ENCODE results near the gene XYLB. TPM values are rescaled to one million over a fixed set of nuclear protein-coding genes. Genes with fewer than 3 reads are reported as not detected.

Gene XYLB
- total and polyA plus RNA-seq, 4 donors = 0.15 to 6.2 (median 1.6) TPM

GRCh38 chr3:38458796-38459498, 112.4 kb downstream of the XYLB start:
- H3K4me3 ChIP-seq (ENCODE audit: low read length in 2 of 2) = no peak overlapping the region
- ATAC-seq (ENCODE audit: low FRiP score) (peak; percentile 48), DNase-seq (peak; percentile 73 to 81)
- peaks cover 0 to 3% of the 10 kb centered on the region in 2 donors for H3K4me1 ChIP-seq (ENCODE audit: control insufficient read depth in 1 of 2, insufficient read depth in 2 of 2, low read length in 2 of 2)
- intact Hi-C loops (cut with DNase I) = no loop called here
- WGBS, 2 donors = 20 to 23% methylated on average over 12 to 13 of the region's 13 CpGs
- H3K27me3 ChIP-seq (ENCODE audit: control insufficient read depth in 1 of 2, insufficient read depth in 2 of 2, low read length in 1 of 2) = no peaks in the 10 kb centered on the region
- H3K36me3 ChIP-seq (ENCODE audit: control insufficient read depth in 1 of 2, insufficient read depth in 2 of 2, low read length in 1 of 2) = no peaks in the 10 kb centered on the region
- H3K27ac ChIP-seq (ENCODE audit: low read depth in 1 of 2, low read length in 2 of 2) = peak overlapping the region in 1 of 2 donors; percentile 4
- H3K9me3 ChIP-seq (ENCODE audit: control insufficient read depth, low read length) = no peaks in the 10 kb centered on the region

- Histone ChIP-seq H3K27ac (ENCODE audit: low read depth in 1 of 2, low read length in 2 of 2) (peak overlapping the region in 1 of 2 donors; percentile 4), H3K27me3 (ENCODE audit: control insufficient read depth in 1 of 2, insufficient read depth in 2 of 2, low read length in 1 of 2) (no peaks in the 10 kb centered on the region), H3K9me3 (ENCODE audit: control insufficient read depth, low read length) (no peaks in the 10 kb centered on the region), H3K4me3 (ENCODE audit: low read length in 2 of 2) (no peak overlapping the region), H3K4me1 (ENCODE audit: control insufficient read depth in 1 of 2, insufficient read depth in 2 of 2, low read length in 2 of 2) (peaks cover 0 to 3% of the 10 kb centered on the region in 2 donors), H3K36me3 (ENCODE audit: control insufficient read depth in 1 of 2, insufficient read depth in 2 of 2, low read length in 1 of 2) (no peaks in the 10 kb centered on the region)
- DNase-seq (no peak), ATAC-seq (ENCODE audit: low FRiP score) (peak; percentile 16)
- intact Hi-C loops (cut with DNase I) = loop anchor here in 1 of 2 donors (5.0 kb wide), 1 partner anchor 112 kb away; the partner anchor contains the start of gene XYLB
- WGBS, 2 donors = 70 to 79% methylated on average over 10 of the region's 10 CpGs
These were observed 113.0 kb downstream of the XYLB start for GRCh38 chr3:38459499-38460048.

GRCh38 chr3:38460377-38461270, 114.0 kb downstream of the XYLB start:
- Histone ChIP-seq H3K27ac (ENCODE audit: low read depth in 1 of 2, low read length in 2 of 2) (peak overlapping the region in 1 of 2 donors; percentile 25), H3K27me3 (ENCODE audit: control insufficient read depth in 1 of 2, insufficient read depth in 2 of 2, low read length in 1 of 2) (no peaks in the 10 kb centered on the region), H3K9me3 (ENCODE audit: control insufficient read depth, low read length) (no peaks in the 10 kb centered on the region), H3K36me3 (ENCODE audit: control insufficient read depth in 1 of 2, insufficient read depth in 2 of 2, low read length in 1 of 2) (no peaks in the 10 kb centered on the region), H3K4me1 (ENCODE audit: control insufficient read depth in 1 of 2, insufficient read depth in 2 of 2, low read length in 2 of 2) (peaks cover 0 to 3% of the 10 kb centered on the region in 2 donors), H3K4me3 (ENCODE audit: low read length in 2 of 2) (no peak overlapping the region)
- intact Hi-C loops (cut with DNase I) = loop anchor here in 1 of 2 donors (5.0 kb wide), 1 partner anchor 113 kb away; the partner anchor contains the start of gene XYLB
- 30 to 43% methylated on average over 12 of the region's 12 CpGs for WGBS, 2 donors
- ATAC-seq (ENCODE audit: low FRiP score) (no peak), DNase-seq (no peak)

Other genes with a start within 250 kb of the XYLB start
- 10 to 100 TPM; 39.3 to 54.8 TPM for gene ACAA1, start 209.7 kb upstream of the XYLB start, total RNA-seq
- gene ACAA1, start 209.7 kb upstream of the XYLB start, polyA plus RNA-seq = 10 to 100 TPM; 58.4 to 69.2 TPM
- 10 to 100 TPM; 23.4 to 33.6 TPM for gene MYD88, start 208.1 kb upstream of the XYLB start, total RNA-seq
- gene MYD88, start 208.1 kb upstream of the XYLB start, polyA plus RNA-seq = 10 to 100 TPM; 17.7 to 19.3 TPM
- gene OXSR1, start 181.2 kb upstream of the XYLB start, total RNA-seq = 10 to 100 TPM; 38.9 to 42.0 TPM
- gene OXSR1, start 181.2 kb upstream of the XYLB start, polyA plus RNA-seq = 10 to 100 TPM in 1 of 2 donors, 1 to 10 TPM in 1; 7.9 to 13.9 TPM
- 1 to 10 TPM; 1.1 to 1.3 TPM for gene SLC22A13, start 81.0 kb upstream of the XYLB start, total RNA-seq
- gene SLC22A13, start 81.0 kb upstream of the XYLB start, polyA plus RNA-seq = not detected
- gene SLC22A14, start 64.5 kb upstream of the XYLB start, total RNA-seq = under 1 TPM; 0.42 to 0.49 TPM
- gene SLC22A14, start 64.5 kb upstream of the XYLB start, polyA plus RNA-seq = under 1 TPM in 1 of 2 donors, not detected in 1; 0.18 TPM
- 1 to 10 TPM; 4.0 to 8.2 TPM for gene ACVR2B, start 107.1 kb downstream of the XYLB start, total RNA-seq
- under 1 TPM; 0.38 to 0.61 TPM for gene ACVR2B, start 107.1 kb downstream of the XYLB start, polyA plus RNA-seq
- 10 to 100 TPM; 14.8 to 17.2 TPM for gene EXOG, start 149.6 kb downstream of the XYLB start, total RNA-seq
- gene EXOG, start 149.6 kb downstream of the XYLB start, polyA plus RNA-seq = 10 to 100 TPM in 1 of 2 donors, 1 to 10 TPM in 1; 5.8 to 10.4 TPM